ENCODE data around the gene PRELP. TPM values are rescaled to one million over a fixed set of nuclear protein-coding genes. Genes with fewer than 3 reads are reported as not detected.

PRELP gene
- total RNA-seq, 1 experiment from 2014 or later: 0.07 TPM

- H2BK20ac ChIP-seq (ENCODE audit: low read depth, low read length, poor library complexity, severe bottlenecking): no peak overlapping the region
- H2BK120ac ChIP-seq (ENCODE audit: low read depth, low read length, poor library complexity, severe bottlenecking): no peak overlapping the region
- no peaks in the 10 kb centered on the region for H3K79me2 ChIP-seq (ENCODE audit: insufficient read depth, low read length)
- no peak overlapping the region for H3K4me3 Mint-ChIP-seq
- no peak overlapping the region for H3K56ac ChIP-seq (ENCODE audit: insufficient read length, low read depth, low read length)
- no peaks in the 10 kb centered on the region for H3K9me3 Mint-ChIP-seq
- H4K8ac ChIP-seq (replicated peaks; ENCODE audit: insufficient read length, low read depth, low read length): no peak overlapping the region
- no peaks in the 10 kb centered on the region for H3K79me1 ChIP-seq (ENCODE audit: insufficient read depth, low read depth, low read length, poor library complexity, severe bottlenecking)
- H3K4me1 Mint-ChIP-seq: peaks cover 22 to 32% of the 10 kb centered on the region in 2 experiments
- no peaks in the 10 kb centered on the region for H4K20me1 ChIP-seq (ENCODE audit: control insufficient read depth, insufficient read depth, insufficient read length)
- no peak overlapping the region for H2BK12ac ChIP-seq (ENCODE audit: insufficient read length, low read depth, low read length)
- no peak for DNase-seq
- no peak overlapping the region for H3K27ac Mint-ChIP-seq
- H3K4me1 ChIP-seq (ENCODE audit: insufficient read depth, low read length): peaks cover 3% of the 10 kb centered on the region; the same call in 1 of the 2 replicates
- H3T11ph ChIP-seq (ENCODE audit: low read length): no peak overlapping the region
- no peak overlapping the region for H2AFZ ChIP-seq (ENCODE audit: low read length)
- no peaks in the 10 kb centered on the region for H3K9me3 ChIP-seq (ENCODE audit: control insufficient read depth, low read depth, low read length)
- no CpG with 5 or more reads among the region's 3 CpGs for WGBS (ENCODE audit: extremely low coverage, insufficient read length, low lambda C conversion rate)
- no peak overlapping the region for H2BK5ac ChIP-seq (ENCODE audit: insufficient read length, low read length)
- H3K27me3 Mint-ChIP-seq (ENCODE audit: low read depth): peaks cover 11% of the 10 kb centered on the region
- no peak overlapping the region for H3K9ac ChIP-seq (ENCODE audit: extremely low read depth, insufficient read length, low read length)
- no peak for TF ChIP-seq CTCF (conservative IDR thresholded peaks at IDR 0.05)
- no peak overlapping the region for H3K27ac ChIP-seq (ENCODE audit: insufficient read length, low read depth, low read length)
- no peak overlapping the region for H4K91ac ChIP-seq (ENCODE audit: insufficient read length, low read depth, low read length)
- H3K14ac ChIP-seq (ENCODE audit: insufficient read depth, low read length): no peak overlapping the region
- no peak overlapping the region for H3K4ac ChIP-seq (ENCODE audit: low read depth, low read length)
- H3K23ac ChIP-seq (ENCODE audit: insufficient read length, low read depth, low read length): no peak overlapping the region
- H4K5ac ChIP-seq (ENCODE audit: insufficient read length, low read depth, low read length): no peak overlapping the region
- H2BK15ac ChIP-seq (ENCODE audit: low read depth, low read length): no peak overlapping the region
- no peak overlapping the region for H2AK5ac ChIP-seq (ENCODE audit: insufficient read length, low read length)
- H3K27me3 ChIP-seq (ENCODE audit: insufficient read depth, low read length): no peaks in the 10 kb centered on the region
- H3K36me3 Mint-ChIP-seq (ENCODE audit: insufficient read depth in 1 of 3, low read depth in 3 of 3): no peaks in the 10 kb centered on the region
- H3K23me2 ChIP-seq (ENCODE audit: insufficient read length, low read depth, low read length, poor library complexity, severe bottlenecking): no peaks in the 10 kb centered on the region
- H3K18ac ChIP-seq (ENCODE audit: insufficient read length, low read depth, low read length): no peak overlapping the region
- H3K4me2 ChIP-seq (ENCODE audit: insufficient read depth, insufficient read length, low read length): no peak overlapping the region
Measured at GRCh38 chr1:203478231-203478630, 2.6 kb downstream of the PRELP start.

Measured in H9 (cell line).